Tibial artery (tissue), 4 donors: ENCODE results near the gene CHRNE.

Experiments used
- DNase-seq, 2 donors: peaks; one replicate each; pipeline ENCODE4 v3.0.0-alpha.2; 2019
- H3K27ac ChIP-seq, 2 donors: fragments of 200-600 bp; sonication (generic) in 1 of 2; 1 replicate in 1 of 2; 2 replicates in 1 of 2; pipeline ENCODE4 v1.5.1; 2018 to 2019; ENCODE audit warnings: mild to moderate bottlenecking in 1 of 2
- H3K27me3 ChIP-seq, 2 donors: fragments of 200-600 bp; sonication (generic) in 1 of 2; one replicate each; pipeline versions ENCODE4 v1.5.1 to v1.6.0; 2016 to 2019
- H3K36me3 ChIP-seq, 3 donors: fragments of 200-600 bp; sonication (generic) in 2 of 3; one replicate each; pipeline ENCODE4 v1.5.1; 2016 to 2019; ENCODE audit warnings: mild to moderate bottlenecking in 2 of 3
- H3K4me1 ChIP-seq, 4 donors: fragments of 200-600 bp; sonication (generic) in 2 of 4; 1 replicate in 3 of 4; 2 replicates in 1 of 4; pipeline ENCODE4 v1.5.1; 2016 to 2019
- H3K4me3 ChIP-seq, 2 donors: fragments of 200-600 bp; sonication (generic) in 1 of 2; 1 replicate in 1 of 2; 2 replicates in 1 of 2; pipeline ENCODE4 v1.5.1; 2018 to 2019; ENCODE audit warnings: mild to moderate bottlenecking in 2 of 2
- H3K9me3 ChIP-seq, 3 donors: fragments of 200-600 bp; sonication (generic) in 1 of 3; one replicate each; pipeline ENCODE4 v1.5.1; 2016 to 2019
- CTCF ChIP-seq, 2 experiments: fragments of 200-600 bp in 1 of 2; fragments of 450-650 bp in 1 of 2; IDR thresholded peaks; one replicate each; pipeline ENCODE4 v1.5.1; 2017 to 2019; ENCODE audit warnings: antibody characterized with exemption in 2 of 2, mild to moderate bottlenecking in 1 of 2, moderate library complexity in 1 of 2
- intact Hi-C: fragments of 100-400 bp; cut with DNase I; formaldehyde crosslinking; loops from one replicate; pipeline ENCODE4 v1.15.0; 2023; ENCODE audit warnings: low total_unique reads

Gene CHRNE

GRCh38 chr17:4898927-4899326, 4.0 kb downstream of the CHRNE start:
- intact Hi-C loops, result no loop called here
- H3K36me3 ChIP-seq, result peaks cover 30 to 38% (median 34%) of the 10 kb centered on the region in 3 donors
- H3K4me1 ChIP-seq, result peaks cover 0 to 45% (median 20%) of the 10 kb centered on the region in 4 donors
- H3K4me3 ChIP-seq, result peak overlapping the region; percentile 49 to 59
- peak overlapping the region in 1 of 2 donors; percentile 33 for H3K27ac ChIP-seq
- no peaks in the 10 kb centered on the region for H3K9me3 ChIP-seq
- TF ChIP-seq CTCF (IDR thresholded peaks at IDR 0.05), result no peak
- H3K27me3 ChIP-seq, result peaks cover 0 to 36% of the 10 kb centered on the region in 2 donors
- DNase-seq, result no peak

GRCh38 chr17:4898351-4898750, 4.5 kb downstream of the CHRNE start:
- intact Hi-C loops, result no loop called here

GRCh38 chr17:4897785-4898184, 5.1 kb downstream of the CHRNE start:
- no peak for DNase-seq

More at GRCh38 chr17:4898351-4898750, 4.5 kb downstream of the CHRNE start:
- H3K27me3 ChIP-seq, result peaks cover 0 to 33% of the 10 kb centered on the region in 2 donors
- no peak for DNase-seq
- H3K4me3 ChIP-seq, result no peak overlapping the region
- no peaks in the 10 kb centered on the region for H3K9me3 ChIP-seq
- H3K36me3 ChIP-seq, result peaks cover 34 to 44% (median 40%) of the 10 kb centered on the region in 3 donors
- peaks cover 0 to 41% (median 20%) of the 10 kb centered on the region in 4 donors for H3K4me1 ChIP-seq
- no peak for TF ChIP-seq CTCF (IDR thresholded peaks at IDR 0.05)
- no peak overlapping the region for H3K27ac ChIP-seq

GRCh38 chr17:4897198-4897687, 5.7 kb downstream of the CHRNE start:
- H3K9me3 ChIP-seq, result no peaks in the 10 kb centered on the region
- intact Hi-C loops, result no loop called here
- no peak overlapping the region for H3K27ac ChIP-seq
- peaks cover 45 to 55% (median 51%) of the 10 kb centered on the region in 3 donors for H3K36me3 ChIP-seq
- peaks cover 0 to 29% (median 19%) of the 10 kb centered on the region in 4 donors for H3K4me1 ChIP-seq
- no peak overlapping the region for H3K4me3 ChIP-seq
- no peak for DNase-seq
- TF ChIP-seq CTCF (IDR thresholded peaks at IDR 0.05), result no peak
- H3K27me3 ChIP-seq, result peaks cover 0 to 33% of the 10 kb centered on the region in 2 donors

More at GRCh38 chr17:4897785-4898184, 5.1 kb downstream of the CHRNE start:
- H3K4me1 ChIP-seq, result peaks cover 0 to 35% (median 19%) of the 10 kb centered on the region in 4 donors
- intact Hi-C loops, result no loop called here
- peaks cover 40 to 50% (median 45%) of the 10 kb centered on the region in 3 donors for H3K36me3 ChIP-seq
- TF ChIP-seq CTCF (IDR thresholded peaks at IDR 0.05), result no peak
- H3K27me3 ChIP-seq, result peaks cover 0 to 33% of the 10 kb centered on the region in 2 donors
- H3K27ac ChIP-seq, result no peak overlapping the region
- no peaks in the 10 kb centered on the region for H3K9me3 ChIP-seq
- H3K4me3 ChIP-seq, result no peak overlapping the region

- TF ChIP-seq CTCF (IDR thresholded peaks at IDR 0.05), result no peak
- no peaks in the 10 kb centered on the region for H3K9me3 ChIP-seq
- H3K4me1 ChIP-seq, result peaks cover 0 to 27% (median 19%) of the 10 kb centered on the region in 4 donors
- intact Hi-C loops, result no loop called here
- no peak for DNase-seq
- no peak overlapping the region for H3K27ac ChIP-seq
- H3K27me3 ChIP-seq, result peaks cover 0 to 32% of the 10 kb centered on the region in 2 donors
- H3K36me3 ChIP-seq, result peaks cover 52 to 62% (median 58%) of the 10 kb centered on the region in 3 donors
- no peak overlapping the region for H3K4me3 ChIP-seq
Measured at GRCh38 chr17:4896332-4897197, 6.3 kb downstream of the CHRNE start.
